HTERT RPE-1 (cell line): ENCODE data around the gene SHISA3.
"Not testable (repeated sequence)": the region's sequence is repeated elsewhere in the genome, so short reads cannot be mapped to it uniquely, and the experiment has no call there.

Source experiments
- in situ Hi-C: fragments of 300-500 bp; cut with MboI; formaldehyde crosslinking; loops from 4 replicates; pipeline ENCODE4 v1.14.3; 2020; ENCODE audit warnings: low sequenced_read_pairs

Gene SHISA3

DNA sequence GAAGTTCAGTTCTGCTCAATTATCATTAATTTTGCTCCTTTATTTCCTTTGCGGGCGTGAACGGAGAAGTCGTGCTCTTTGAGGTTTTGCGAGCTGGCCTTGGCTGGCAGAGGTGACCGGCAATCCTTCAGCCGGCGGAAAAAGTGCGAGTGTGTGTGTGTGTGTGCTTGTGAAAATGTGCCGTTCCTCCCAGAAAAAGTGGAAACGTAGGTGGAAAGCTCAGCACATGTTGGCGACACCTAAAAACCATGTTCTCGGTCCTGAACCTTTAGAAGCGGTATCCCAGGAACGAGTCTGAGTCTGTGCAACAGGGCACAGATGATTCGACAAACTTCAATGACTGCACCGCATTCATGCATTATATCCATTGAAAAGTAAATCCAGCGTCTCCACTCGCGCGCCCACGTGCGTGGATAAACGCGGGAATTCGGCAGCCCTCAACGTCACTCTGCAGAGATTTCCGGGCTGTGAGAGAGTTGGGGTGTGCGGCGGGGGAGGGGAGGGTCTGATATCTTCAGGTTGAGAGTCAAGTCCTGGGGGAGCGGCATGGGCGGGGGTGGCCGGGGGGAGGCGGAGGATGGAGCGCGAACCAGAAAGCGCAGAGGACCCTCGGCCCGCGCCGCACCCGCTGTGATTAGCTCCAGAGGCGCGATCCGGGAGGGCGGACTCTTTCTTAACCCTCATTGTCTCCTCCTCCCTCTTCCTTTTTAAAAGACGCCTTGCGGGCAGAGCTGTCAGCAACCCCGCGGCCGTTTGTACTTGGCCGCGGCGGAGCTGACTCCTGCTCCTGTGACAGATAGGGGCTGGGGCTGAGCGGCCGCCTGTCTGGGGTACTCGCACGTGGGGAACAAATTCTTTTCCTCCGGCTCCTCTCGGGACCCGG is at the start of gene SHISA3:
TSS of gene SHISA3 (plus strand) at position 737 of the 883 bp plus-strand sequence. CDS start 569 bp downstream, outside the sequence.
- in situ Hi-C loops, result no loop called here

DNA sequence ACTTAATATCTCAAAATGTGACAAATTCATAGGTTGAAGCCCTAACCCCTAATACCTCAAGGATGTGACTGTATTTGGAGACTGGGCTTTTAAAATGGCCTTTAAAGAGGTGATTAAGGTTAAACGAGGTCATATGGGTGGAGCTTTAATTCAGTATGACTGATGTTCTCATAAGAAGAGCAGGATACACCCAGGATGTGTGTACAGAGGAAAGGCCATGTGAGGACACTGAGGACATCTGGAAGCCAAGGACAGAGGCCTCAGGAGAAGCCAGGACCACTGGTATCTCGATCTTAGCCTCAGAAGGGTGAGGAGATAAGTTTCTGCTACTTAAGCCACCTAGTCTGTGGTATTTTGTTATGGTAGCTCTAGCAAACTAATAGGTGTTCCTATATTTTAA is 49.0 kb upstream of the SHISA3 start:
- in situ Hi-C loops, result no loop called here

DNA sequence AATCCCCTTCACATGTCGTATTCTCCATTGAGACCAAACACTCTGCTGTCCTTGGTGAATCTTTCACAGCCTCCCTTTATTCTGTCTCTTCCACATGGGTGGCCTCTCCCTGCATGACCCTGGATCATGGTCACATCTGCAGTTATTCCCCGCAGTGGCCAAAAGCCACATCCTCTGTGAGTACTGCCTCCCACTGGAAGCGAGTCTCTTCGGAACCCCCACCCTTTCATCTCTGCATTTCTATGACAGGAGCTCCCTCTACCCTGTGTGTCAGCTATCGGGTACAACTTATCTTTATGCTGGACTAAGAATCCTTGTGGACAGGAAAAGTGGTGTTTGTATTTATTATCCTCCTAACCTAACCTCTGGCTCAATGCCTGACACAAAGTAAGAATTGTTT is 48.6 kb upstream of the SHISA3 start:
- in situ Hi-C loops, result no loop called here

DNA sequence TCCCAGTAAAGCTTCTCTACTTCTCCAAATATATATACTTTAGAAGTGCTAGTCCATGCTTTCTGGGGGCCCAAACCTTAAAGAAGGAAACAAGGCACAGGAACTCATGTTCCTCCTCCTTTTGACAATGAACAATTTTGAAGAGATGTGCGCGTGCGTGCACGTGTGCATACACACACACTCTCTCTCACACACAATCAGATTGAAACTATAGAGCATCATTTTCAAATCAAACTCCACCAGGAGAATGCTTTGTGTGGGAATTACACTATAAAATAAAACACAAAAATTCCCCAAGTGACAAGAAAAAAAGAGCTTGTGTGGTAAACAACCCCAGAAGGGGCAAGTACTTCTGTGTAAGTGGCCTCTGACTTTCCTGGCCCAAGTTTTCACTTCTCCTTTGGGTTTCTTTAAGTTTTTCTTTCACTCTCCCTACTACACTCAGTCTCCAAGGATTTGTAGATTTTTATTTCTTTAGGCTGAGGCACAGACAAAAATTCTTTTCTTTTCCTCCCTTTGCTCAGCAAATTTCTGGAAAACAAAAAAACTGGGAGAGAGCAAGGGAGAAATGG is 46.6 kb upstream of the SHISA3 start:
- in situ Hi-C loops, result no loop called here

DNA sequence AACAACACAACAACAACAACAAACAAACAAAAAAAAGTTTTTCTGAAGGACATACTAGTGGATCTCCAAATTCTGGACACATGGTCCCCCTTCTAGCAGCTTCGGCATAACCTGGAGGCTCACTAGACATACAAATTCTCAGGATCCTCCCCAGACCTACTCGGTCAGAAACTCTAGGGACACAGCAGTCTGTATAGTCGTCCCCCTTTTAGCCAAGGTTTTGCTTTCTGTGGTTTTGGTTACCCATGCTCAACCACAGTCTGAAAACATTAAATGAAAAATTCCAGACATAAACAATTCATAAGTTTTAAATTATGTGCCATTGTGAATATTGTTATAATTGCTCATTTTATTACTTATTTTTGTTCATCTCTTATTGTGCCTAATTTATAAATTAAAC is 45.2 kb upstream of the SHISA3 start:
- in situ Hi-C loops, result no loop called here

DNA sequence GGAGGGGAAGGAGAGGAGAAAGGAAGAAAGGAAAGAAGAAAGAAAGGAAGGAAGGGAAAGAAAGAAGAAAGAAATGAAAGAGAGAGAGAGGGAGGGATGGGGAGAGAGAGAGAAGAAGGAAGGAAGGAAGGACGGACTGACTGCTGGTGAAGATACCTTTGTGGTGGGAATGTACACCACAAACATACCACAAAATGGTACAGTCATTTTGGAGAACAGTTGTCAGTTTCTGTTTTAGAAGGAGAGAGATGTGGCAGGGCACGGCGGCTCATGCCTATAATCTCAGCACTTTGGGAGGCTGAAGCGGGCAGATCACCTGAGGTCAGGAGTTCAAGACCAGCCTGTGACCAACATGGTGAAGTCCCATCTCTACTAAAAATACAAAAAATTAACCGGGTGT is 40.0 kb upstream of the SHISA3 start:
- in situ Hi-C loops, result no loop called here

DNA sequence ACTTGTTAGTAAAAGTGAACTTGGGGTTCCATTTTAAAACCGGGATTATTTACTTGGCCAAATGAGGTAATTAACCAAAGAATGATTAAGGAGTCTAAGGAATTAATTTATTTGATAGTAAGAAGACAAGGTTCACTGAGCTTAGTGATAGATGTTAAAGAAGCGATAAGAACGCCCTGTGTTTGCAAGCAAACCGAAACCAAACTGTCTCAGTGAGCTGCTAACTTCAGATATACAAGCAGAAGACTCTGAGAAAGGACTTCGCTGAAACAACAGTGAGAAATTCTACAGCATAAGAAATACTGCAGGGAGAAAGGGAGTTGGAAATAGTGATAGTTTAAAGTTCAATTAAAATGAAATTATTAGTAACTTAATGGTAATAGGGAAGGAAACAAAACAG is 37.6 kb upstream of the SHISA3 start:
- in situ Hi-C loops, result no loop called here

DNA sequence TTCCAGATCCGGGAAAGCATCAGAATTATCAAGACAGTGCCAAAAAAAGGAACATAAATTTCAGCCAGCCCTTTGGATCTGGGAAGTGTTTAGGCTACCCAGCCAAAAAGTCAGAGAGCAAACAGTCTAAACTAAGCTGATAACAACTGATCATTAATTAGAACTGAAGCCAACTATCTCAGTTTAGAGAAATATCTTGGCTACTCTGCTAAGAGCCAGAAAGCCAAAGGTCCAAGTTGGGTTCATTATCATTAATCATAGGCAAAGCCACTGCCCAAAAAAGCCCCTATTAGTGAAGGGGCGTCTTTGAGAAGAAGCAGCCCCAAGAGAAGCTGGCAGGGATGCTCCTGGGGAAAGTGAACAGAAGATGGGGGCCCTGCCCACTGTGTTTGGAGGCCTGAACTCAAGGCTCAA is 37.0 kb upstream of the SHISA3 start:
- in situ Hi-C loops, result no loop called here

DNA sequence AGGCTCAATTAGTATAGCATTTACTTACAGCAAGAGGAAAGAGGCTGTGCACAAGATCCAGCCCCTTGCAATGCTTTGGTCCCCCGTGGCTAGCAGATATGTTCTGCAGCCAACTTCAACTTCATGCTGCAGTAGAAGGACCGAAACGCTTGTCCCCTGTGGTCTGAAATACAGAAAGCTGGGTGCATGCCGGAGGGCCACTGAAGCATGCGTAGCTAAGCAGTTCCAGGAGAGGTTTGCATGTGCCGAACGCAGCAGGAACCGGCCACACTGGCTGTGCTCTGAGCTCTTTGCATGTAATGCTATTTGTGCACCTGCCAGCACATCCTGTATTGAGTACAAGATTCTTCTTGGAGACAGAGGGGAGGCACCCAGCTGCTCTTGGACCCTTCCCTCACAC is 35.8 kb upstream of the SHISA3 start:
- in situ Hi-C loops, result no loop called here

DNA sequence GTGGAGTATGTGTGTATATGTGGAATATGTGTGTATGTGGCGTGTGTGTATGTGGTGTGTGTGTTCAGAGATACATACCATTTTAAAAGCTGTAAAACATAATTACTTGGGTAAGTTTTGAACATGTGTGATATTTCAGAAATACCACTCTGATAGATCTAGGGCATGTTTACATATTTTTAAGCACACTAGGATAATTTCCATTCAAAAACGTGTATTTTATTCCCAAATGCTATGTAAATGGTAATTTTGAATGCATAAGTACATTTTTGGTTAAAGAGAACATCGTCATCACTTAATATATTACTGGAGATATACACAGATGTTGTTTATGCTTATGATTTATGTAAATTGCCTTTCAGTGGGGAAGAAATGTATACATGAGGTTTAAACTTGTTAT is 34.7 kb upstream of the SHISA3 start:
- in situ Hi-C loops, result no loop called here

DNA sequence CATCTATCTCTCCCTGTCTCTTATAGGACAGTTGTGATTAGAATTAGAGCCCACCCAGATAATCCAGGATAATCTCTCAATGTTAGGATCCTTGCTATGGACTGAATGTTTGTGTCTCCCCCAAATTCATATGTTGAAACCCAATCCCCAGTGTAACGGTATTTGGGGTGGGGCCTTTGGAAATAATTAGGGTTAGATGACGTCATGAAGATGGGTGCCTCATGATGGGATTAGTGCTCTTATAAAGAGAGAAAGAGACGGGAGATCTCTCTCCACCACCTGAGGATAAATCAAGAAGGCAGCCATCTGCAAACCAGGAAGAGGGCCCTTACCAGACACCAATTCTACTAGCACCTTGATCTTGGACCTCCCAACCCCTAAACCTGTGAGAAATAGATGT is 33.7 kb upstream of the SHISA3 start:
- in situ Hi-C loops, result no loop called here

DNA sequence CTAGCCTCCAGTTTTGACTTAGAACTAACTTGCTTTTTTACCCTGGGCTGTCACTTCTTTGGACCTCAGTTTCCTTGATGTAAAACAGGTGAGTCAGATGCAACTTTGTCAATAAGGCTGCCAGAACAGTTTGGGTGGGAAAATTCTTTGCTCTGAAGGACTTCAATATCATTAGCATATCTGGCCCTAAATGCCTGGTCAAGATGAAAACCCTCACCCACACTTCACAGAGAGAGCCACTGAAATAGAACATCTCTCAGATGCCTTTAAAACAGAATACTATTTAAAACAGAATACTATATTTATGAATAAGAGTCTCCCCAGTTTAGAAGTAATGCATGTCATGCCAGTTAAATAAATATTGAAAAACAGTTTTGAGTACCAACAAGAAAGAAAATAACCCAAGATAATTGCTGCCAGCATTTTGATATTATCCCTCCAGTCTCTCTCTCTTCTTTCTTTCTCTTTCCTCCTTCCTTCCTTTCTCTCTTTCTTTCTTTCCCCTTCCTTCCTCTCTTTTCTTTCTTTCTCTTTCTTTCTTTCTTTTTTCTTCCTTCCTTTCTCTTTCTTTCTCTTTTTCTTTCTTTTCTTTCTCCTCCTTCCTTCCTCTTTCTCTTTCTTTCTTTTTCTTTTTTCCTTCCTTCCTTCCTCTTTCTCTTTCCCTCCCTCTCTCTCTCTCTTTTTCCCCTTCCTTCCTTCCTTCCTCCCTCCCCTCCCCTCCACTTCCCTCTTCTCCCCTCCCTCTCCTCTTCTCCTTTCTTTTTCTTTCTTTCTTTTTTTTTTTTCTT is 32.8 kb upstream of the SHISA3 start:
- in situ Hi-C loops, result no loop called here

DNA sequence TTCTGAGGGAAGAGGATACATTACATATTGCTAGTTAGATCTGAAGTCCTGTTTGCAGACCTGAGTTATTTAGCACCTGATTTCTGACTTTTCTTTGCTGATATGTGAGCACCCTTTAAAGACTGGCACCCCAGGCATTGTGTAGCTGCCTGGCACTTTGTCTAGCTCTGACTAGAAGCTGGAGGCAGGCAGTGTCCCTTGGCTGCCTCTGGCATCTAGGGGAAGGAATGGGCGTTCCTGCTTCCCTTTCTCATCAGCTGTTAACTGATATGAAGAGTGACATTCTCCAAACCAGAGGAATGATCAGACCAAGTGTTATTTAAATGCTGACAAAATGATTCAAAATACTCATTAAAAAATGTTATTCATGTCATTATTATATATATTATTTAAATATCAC is 30.3 kb upstream of the SHISA3 start:
- in situ Hi-C loops, result no loop called here

DNA sequence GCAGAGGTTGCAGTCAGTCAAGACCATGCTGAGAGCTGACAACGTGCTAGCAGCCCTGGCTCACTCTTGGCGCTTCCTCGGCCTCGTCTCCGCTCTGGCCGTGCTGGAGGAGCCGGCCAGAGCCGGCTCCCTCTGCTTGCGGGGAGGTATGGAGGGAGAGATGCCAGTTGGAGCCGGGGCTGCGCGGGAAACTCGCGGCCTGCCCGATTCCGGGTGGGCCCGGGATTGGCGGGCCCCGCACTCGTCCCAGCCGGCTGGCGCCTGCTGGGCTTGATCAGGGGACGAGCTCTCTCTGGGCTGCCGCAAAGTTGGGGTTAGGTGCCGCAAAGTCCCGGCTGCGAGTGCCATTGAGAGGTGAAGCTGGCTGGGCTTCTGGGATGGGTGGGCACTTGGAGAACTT is 27.8 kb upstream of the SHISA3 start:
- in situ Hi-C loops, result no loop called here

DNA sequence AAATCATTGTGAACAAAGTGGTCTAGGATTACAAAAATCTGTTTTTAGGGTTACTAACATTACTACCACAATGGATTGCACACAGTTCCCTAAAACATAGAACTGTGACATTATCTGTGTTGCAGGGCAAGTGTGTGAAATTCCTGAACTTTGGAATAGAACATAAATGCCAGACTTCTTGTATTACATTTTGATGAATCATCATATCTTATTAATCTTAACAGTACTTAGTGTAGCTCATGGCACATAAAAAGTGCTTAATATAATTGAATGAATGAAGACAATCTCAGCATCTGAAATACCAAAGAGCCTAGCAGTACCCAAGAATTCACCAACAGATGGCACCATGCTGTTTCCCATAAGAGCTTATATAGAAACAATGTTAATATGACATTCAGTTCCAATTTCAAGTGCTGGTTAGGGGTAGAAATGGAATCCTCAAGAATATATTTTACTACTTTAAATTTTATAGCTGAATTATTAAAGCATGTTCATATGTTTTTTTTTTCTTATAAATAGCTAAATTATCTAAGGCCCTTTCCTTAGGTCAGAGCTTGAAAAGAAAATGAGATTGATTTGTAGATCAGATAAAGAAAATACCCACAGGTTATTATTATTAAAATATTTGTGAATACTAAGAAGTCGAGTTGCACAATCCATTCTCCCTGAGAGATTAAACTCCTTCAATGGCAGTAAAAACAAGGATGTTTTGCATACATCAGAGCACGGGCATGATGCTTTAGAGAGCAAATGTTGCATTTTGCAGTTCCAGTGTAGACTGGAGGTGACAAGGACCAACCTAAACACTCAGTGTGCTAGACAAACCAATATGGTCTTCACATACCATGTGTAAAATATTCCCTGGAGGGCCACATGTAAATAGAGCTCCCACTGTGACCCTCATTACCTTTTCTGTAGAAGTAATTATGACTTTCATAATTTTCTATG is 25.7 kb upstream of the SHISA3 start:
- in situ Hi-C loops, result no loop called here

DNA sequence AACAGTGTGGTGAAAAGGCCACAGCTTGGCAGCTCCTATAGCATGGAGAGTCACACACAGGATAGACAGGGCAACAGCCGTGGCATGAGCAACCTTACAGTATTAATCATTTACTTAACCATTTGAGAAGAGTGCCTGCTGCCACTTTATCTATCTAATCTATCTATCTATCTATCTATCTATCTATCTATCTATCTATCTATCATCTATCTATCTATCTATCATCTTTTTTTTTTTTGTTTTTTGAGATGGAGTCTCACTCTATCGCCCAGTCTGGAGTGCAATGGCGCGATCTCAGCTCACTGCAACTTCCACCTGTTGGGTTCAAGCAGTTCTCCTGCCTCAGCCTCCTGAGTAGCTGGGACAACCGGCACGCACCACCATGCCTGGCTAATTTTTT is 25.0 kb upstream of the SHISA3 start:
- in situ Hi-C loops, result not testable (repeated sequence)

DNA sequence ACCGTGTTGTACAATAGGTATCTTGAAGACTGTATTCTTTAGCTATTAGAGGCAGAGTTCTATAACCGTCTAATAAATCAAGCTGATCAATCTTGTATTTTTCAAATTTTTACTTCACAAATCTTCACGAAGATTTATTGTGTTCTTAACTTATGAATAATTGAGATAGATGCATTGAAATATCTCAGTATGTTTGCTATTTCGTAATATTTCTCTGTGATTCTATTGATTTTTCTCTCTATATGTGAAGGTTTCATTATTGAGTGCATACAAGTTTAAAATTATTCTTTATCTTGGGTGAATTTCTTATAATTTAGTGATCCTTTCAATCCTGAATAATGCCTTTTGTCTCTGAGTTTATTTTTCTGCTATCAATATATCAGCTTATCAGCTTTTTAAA is 19.8 kb upstream of the SHISA3 start:
- in situ Hi-C loops, result no loop called here

DNA sequence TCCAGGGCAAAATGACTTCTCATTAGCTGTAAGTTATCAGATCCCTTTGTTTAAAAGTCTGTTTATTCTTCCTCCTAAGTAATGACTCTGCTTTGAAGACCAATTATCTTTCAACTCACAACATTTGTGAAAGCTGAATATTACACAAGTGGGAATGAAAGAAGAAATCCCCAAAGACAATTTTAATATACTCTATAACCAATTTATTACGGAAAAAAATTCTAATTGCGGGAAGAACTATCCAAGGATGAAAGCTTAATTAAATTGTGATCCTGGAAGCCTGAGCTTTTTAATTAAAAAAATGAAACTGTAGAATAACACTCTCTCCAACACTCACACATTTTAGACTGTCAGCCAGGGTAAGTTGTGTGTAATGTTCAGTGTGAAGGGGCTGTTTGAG is 15.6 kb upstream of the SHISA3 start:
- in situ Hi-C loops, result no loop called here

DNA sequence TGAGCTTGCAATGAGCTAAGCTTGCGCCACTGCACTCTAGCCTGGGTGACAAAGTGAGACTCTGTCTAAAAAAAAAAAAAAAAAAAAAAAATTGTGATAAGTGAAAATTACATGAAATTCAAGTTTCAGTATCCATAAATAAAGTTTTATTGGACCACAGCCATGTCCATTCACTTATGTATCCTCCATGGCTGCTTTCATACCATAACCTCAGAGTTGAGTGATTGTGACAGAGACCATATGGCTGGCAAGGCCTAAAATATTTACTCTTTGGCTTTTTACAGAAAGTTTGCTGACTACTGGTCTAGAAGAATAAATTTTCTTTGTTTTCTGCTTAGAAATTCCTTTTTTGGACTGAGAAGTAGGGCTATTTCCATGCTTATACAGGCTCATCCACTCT is 11.8 kb upstream of the SHISA3 start:
- in situ Hi-C loops, result no loop called here

DNA sequence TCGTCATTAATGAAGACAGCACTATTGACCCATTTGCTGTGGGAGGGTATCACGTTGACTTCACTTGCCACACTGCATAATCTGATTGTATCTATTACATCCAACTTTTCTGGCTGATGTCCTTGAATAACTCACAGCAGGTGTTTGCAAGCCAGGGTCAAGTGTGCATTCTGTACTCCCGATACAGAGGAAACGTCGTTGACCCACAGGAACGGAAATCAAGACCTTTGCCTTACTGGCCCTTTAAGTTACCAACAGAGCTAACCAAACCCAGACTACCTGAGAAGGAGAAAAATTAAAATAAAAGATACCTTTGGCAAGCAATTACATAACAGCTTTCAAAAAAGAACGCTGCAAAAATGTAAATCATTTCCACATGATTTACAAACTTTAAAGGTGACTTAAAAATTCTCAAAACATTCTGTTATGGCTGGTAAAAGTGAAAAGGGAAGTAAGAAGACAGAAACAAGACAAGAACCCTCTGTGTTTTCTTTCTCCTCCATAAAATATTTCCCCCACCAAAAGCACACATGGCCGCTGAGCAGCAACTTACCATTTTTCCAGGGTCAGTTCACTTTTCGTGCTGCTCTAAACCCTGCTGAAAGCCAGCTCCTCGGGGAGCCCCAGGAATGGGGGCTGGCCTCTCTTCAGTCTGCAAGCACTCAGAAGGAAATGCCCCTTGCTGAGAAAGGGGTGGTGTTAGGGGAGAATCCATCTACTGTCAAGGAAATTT is 6.5 kb upstream of the SHISA3 start:
- in situ Hi-C loops, result no loop called here
